Endothelial cell (in vitro differentiated cells): ENCODE results near the gene NPB. TPM values are rescaled to one million over a fixed set of nuclear protein-coding genes. Genes with fewer than 3 reads are reported as not detected.

Experiments
- DNase-seq: peaks from one replicate; pipeline ENCODE4 v3.0.0; 2021; ENCODE audit warnings: low spot score
- H3K27ac Mint-ChIP-seq: one replicate; pipeline ENCODE4 v1.8.0; 2021; ENCODE audit warnings: mixed read lengths, inconsistent platforms; ENCODE audit not compliant: unreplicated experiment
- H3K27me3 Mint-ChIP-seq: one replicate; pipeline ENCODE4 v1.8.0; 2021; ENCODE audit warnings: mild to moderate bottlenecking, moderate library complexity, mixed read lengths, inconsistent platforms; ENCODE audit not compliant: unreplicated experiment
- H3K36me3 Mint-ChIP-seq: one replicate; pipeline ENCODE4 v1.8.0; 2021; ENCODE audit warnings: mild to moderate bottlenecking, low read depth, mixed read lengths, inconsistent platforms; ENCODE audit not compliant: unreplicated experiment
- H3K4me1 Mint-ChIP-seq: one replicate; pipeline ENCODE4 v1.8.0; 2021; ENCODE audit warnings: mild to moderate bottlenecking, mixed read lengths, inconsistent platforms; ENCODE audit not compliant: unreplicated experiment
- H3K4me3 Mint-ChIP-seq: one replicate; pipeline ENCODE4 v1.8.0; 2021; ENCODE audit warnings: mild to moderate bottlenecking, mixed read lengths, inconsistent platforms; ENCODE audit not compliant: unreplicated experiment
- H3K9me3 Mint-ChIP-seq: one replicate; pipeline ENCODE4 v1.8.0; 2021; ENCODE audit warnings: mixed read lengths, inconsistent platforms; ENCODE audit not compliant: unreplicated experiment
- total RNA-seq: library from RNA; stranded (reverse); fragmentation: NEBNext Ultra II Directional; extraction: Animal tissue kit (Norgen Biotek cat#: 25700); gene quantifications from one replicate; pipeline ENCODE4 v1.2.1, GENCODE V29; 2021; ENCODE audit not compliant: unreplicated experiment
- TF ChIP-seq, protein P1 (sequence below): fragments of 200-600 bp; sonication (generic); IDR thresholded peaks from one replicate; pipeline ENCODE4 v1.5.0; 2021; ENCODE audit warnings: antibody characterized with exemption; ENCODE audit not compliant: unreplicated experiment

The NPB gene
- total RNA-seq, 1 donor from 2014 or later, result 0.56 TPM

DNA sequence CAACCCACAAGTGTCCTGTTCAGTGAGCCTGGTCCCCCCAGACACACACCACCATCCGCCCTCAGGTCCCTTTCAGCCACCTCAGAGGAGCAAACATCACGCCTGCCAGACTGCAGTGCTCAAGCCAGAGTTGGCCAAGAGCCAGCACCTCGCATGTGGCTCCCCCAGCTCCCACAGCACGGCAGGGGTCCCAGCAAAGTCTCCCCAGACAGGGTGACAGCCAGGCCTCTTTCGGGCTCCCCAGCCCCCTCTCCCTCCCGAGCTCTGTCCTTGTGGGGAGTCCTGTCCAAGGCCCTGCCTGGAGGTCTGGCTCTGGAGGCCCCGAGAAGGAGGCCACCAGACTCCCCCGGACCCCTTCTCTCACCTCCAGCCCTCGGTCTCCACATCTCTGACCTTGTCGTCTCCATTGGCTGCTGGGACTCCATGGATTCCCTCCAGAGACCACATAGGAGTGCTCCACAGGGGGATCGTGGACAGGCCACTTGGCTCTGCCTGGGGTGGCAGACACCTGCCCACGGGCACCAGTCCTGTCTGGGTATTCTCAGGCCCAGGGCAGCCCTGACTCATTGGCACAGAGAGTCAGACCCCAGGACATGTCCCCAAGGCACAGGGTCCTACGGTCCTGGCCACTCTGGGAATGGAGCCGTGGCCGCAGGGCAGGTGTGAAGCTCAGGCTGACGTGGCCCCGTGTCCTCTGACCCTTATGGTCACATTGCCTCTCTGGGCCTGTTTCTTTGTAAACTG is 46.8 kb downstream of the NPB start:
- Mint-ChIP-seq H3K27ac (no peak overlapping the region), H3K4me3 (no peak overlapping the region), H3K9me3 (no peaks in the 10 kb centered on the region), H3K36me3 (no peaks in the 10 kb centered on the region), H3K4me1 (no peaks in the 10 kb centered on the region), H3K27me3 (peaks cover 3% of the 10 kb centered on the region)
- TF ChIP-seq, protein P1, sequence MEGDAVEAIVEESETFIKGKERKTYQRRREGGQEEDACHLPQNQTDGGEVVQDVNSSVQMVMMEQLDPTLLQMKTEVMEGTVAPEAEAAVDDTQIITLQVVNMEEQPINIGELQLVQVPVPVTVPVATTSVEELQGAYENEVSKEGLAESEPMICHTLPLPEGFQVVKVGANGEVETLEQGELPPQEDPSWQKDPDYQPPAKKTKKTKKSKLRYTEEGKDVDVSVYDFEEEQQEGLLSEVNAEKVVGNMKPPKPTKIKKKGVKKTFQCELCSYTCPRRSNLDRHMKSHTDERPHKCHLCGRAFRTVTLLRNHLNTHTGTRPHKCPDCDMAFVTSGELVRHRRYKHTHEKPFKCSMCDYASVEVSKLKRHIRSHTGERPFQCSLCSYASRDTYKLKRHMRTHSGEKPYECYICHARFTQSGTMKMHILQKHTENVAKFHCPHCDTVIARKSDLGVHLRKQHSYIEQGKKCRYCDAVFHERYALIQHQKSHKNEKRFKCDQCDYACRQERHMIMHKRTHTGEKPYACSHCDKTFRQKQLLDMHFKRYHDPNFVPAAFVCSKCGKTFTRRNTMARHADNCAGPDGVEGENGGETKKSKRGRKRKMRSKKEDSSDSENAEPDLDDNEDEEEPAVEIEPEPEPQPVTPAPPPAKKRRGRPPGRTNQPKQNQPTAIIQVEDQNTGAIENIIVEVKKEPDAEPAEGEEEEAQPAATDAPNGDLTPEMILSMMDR, result no peak
- DNase-seq, result no peak

DNA sequence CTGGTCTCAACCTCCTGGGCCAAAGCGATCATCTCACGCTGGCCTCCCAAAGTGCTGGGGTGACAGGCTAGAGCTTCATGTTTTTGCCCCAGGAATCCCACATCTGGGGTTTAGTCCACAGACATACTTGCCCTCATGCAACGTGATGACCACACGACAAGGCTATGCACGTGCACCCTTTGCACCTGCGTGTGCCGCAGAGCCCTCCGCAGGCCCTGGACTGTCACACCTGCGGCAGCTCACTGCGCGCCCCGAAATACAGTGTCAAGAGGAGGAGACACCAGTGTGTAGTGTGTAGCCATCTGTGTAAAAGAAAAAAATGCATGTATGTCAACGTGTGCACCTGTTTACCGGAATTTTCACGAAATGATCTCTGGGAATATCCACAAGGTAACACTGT is 48.5 kb downstream of the NPB start:
- no peak for DNase-seq
- Mint-ChIP-seq H3K4me3 (no peak overlapping the region), H3K27me3 (peaks cover 3% of the 10 kb centered on the region), H3K9me3 (no peaks in the 10 kb centered on the region), H3K4me1 (no peaks in the 10 kb centered on the region), H3K36me3 (no peaks in the 10 kb centered on the region), H3K27ac (no peak overlapping the region)
- TF ChIP-seq, protein P1, result no peak

- DNase-seq, result no peak
- H3K4me1 Mint-ChIP-seq, result no peaks in the 10 kb centered on the region
- H3K9me3 Mint-ChIP-seq, result no peaks in the 10 kb centered on the region
- H3K27ac Mint-ChIP-seq, result no peak overlapping the region
- TF ChIP-seq, protein P1, result no peak
- no peaks in the 10 kb centered on the region for H3K36me3 Mint-ChIP-seq
- peaks cover 3% of the 10 kb centered on the region for H3K27me3 Mint-ChIP-seq
- no peak overlapping the region for H3K4me3 Mint-ChIP-seq
Observed at GRCh38 chr17:81951785-81952684, 50.0 kb downstream of the NPB start.

Other genes starting within 250 kb of the NPB start
- 1.1 TPM for gene PDE6G, start 245.7 kb upstream of the NPB start, total RNA-seq
- 22.4 TPM for gene OXLD1, start 235.6 kb upstream of the NPB start, total RNA-seq
- gene CCDC137, start 235.5 kb upstream of the NPB start, total RNA-seq, result 31.8 TPM
- gene ARL16, start 218.4 kb upstream of the NPB start, total RNA-seq, result 54.0 TPM
- 142 TPM for gene HGS, start 218.2 kb upstream of the NPB start, total RNA-seq
- 58.5 TPM for gene MRPL12, start 198.9 kb upstream of the NPB start, total RNA-seq
- gene SLC25A10, start 190.0 kb upstream of the NPB start, total RNA-seq, result 6.7 TPM
- gene GCGR, start 98.1 kb upstream of the NPB start, total RNA-seq, result not detected
- 190 TPM for gene MCRIP1, start 68.9 kb upstream of the NPB start, total RNA-seq
- gene PPP1R27, start 67.2 kb upstream of the NPB start, total RNA-seq, result not detected
- 678 TPM for gene P4HB, start 41.7 kb upstream of the NPB start, total RNA-seq
- 443 TPM for gene ARHGDIA, start 30.9 kb upstream of the NPB start, total RNA-seq
- gene ALYREF, start 10.7 kb upstream of the NPB start, total RNA-seq, result 127 TPM
- gene ANAPC11, start 10.5 kb upstream of the NPB start, total RNA-seq, result 121 TPM
- gene PCYT2, start 9.2 kb downstream of the NPB start, total RNA-seq, result 26.8 TPM
- 14.4 TPM for gene SIRT7, start 15.9 kb downstream of the NPB start, total RNA-seq
- 23.6 TPM for gene MAFG, start 25.5 kb downstream of the NPB start, total RNA-seq
- 24.4 TPM for gene PYCR1, start 35.1 kb downstream of the NPB start, total RNA-seq
- not detected for gene MYADML2, start 45.0 kb downstream of the NPB start, total RNA-seq
- not detected for gene NOTUM, start 58.9 kb downstream of the NPB start, total RNA-seq
- gene ASPSCR1, start 75.4 kb downstream of the NPB start, total RNA-seq, result 25.6 TPM
- 42.9 TPM for gene CENPX, start 120.6 kb downstream of the NPB start, total RNA-seq
- 12.2 TPM for gene LRRC45, start 121.1 kb downstream of the NPB start, total RNA-seq
- gene RAC3, start 129.4 kb downstream of the NPB start, total RNA-seq, result 24.0 TPM
- 30.8 TPM for gene DCXR, start 135.5 kb downstream of the NPB start, total RNA-seq
- gene RFNG, start 149.6 kb downstream of the NPB start, total RNA-seq, result 19.7 TPM
- gene GPS1, start 149.7 kb downstream of the NPB start, total RNA-seq, result 80.0 TPM
- gene DUS1L, start 163.6 kb downstream of the NPB start, total RNA-seq, result 74.1 TPM
- 400 TPM for gene FASN, start 196.0 kb downstream of the NPB start, total RNA-seq